Measurements from ENCODE around the gene DEXI.

DEXI gene

DNA sequence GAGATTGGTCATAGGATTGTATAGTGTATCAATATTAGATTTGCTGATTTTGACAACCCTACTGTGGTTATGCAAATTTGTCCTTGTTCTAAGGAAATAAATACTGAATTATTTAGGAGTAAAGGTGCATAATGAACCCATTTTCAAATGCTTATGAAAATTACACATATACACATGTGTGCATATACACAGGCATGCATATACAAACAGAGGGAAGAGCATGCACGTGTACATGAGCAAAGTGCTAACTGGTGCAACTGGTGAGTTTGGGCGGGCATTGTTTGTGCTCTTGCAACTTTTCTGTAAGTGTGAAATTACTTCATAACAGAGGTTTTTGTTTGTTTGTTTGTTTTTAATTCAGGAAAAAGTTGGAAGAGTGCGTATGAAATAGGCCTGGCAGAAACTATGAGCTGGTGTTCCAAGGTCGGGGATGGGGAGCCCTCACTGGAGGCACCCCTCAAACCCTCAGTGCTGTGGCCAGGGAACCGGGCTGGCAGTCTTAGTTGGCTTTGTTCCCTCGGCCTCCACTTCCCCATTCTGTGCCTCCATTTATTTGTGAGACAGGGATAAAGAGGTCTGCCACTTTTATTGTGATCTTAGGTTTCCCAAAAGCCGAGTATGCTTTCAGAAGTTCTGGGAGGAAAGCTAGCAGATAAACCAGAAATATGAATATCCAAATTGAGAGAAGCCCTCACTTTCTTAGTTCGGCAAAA is 5.8 kb downstream of the DEXI start:
- Histone ChIP-seq H3K36me3 (no peaks in the 10 kb centered on the region), H3K9me3 (no peaks in the 10 kb centered on the region), H3K27ac (peak overlapping the region; percentile 66), H3K4me1 (ENCODE audit: control insufficient read depth in 1 of 2, insufficient read depth in 1 of 2, low read depth in 1 of 2, low read length in 1 of 2) (peaks cover 39 to 69% of the 10 kb centered on the region in 2 experiments), H3K4me3 (ENCODE audit: low read depth in 1 of 2, low read length in 1 of 2) (no peak overlapping the region), H3K27me3 (peaks cover 4% of the 10 kb centered on the region)
- TF ChIP-seq, protein P1, sequence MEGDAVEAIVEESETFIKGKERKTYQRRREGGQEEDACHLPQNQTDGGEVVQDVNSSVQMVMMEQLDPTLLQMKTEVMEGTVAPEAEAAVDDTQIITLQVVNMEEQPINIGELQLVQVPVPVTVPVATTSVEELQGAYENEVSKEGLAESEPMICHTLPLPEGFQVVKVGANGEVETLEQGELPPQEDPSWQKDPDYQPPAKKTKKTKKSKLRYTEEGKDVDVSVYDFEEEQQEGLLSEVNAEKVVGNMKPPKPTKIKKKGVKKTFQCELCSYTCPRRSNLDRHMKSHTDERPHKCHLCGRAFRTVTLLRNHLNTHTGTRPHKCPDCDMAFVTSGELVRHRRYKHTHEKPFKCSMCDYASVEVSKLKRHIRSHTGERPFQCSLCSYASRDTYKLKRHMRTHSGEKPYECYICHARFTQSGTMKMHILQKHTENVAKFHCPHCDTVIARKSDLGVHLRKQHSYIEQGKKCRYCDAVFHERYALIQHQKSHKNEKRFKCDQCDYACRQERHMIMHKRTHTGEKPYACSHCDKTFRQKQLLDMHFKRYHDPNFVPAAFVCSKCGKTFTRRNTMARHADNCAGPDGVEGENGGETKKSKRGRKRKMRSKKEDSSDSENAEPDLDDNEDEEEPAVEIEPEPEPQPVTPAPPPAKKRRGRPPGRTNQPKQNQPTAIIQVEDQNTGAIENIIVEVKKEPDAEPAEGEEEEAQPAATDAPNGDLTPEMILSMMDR (IDR thresholded peaks at IDR 0.05): no peak

DNA sequence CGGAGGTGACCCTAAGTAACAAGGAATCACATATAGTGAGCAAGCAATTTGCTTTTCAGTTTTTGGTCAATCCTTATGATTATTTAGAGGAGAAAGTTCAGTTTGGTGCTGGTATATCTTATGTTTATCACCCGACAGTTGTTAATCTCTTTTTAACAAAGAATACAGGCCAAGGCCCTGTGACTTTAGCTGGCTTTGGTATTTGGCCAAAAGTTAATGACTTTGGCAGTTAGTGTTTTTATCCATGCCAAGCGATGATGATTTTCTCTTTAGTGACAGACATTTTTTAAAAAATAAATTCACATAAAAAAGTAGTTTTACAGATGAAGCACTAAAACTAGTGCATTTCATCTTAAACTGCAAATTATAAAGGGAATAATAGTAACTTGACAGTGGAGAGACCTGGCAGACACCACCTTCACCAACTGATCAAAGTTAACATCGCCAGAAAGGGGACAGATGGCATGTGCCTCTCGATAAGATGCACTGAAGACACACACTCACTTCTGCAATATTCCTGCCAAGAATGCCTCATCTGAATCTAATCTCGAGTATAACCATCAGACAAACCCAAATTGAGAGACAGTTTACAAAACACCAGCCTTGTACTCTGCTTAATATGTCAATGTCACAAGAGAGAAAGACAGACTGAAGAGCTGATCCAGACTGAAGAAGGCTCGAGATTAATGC is 6.9 kb downstream of the DEXI start:
- H3K9me3 ChIP-seq: no peaks in the 10 kb centered on the region
- H3K36me3 ChIP-seq: no peaks in the 10 kb centered on the region
- no peaks in the 10 kb centered on the region for H3K27me3 ChIP-seq
- TF ChIP-seq, protein P1 (IDR thresholded peaks at IDR 0.05): no peak
- no peak overlapping the region for H3K27ac ChIP-seq
- peaks cover 36 to 68% of the 10 kb centered on the region in 2 experiments for H3K4me1 ChIP-seq (ENCODE audit: control insufficient read depth in 1 of 2, insufficient read depth in 1 of 2, low read depth in 1 of 2, low read length in 1 of 2)
- H3K4me3 ChIP-seq (ENCODE audit: low read depth in 1 of 2, low read length in 1 of 2): no peak overlapping the region

DNA sequence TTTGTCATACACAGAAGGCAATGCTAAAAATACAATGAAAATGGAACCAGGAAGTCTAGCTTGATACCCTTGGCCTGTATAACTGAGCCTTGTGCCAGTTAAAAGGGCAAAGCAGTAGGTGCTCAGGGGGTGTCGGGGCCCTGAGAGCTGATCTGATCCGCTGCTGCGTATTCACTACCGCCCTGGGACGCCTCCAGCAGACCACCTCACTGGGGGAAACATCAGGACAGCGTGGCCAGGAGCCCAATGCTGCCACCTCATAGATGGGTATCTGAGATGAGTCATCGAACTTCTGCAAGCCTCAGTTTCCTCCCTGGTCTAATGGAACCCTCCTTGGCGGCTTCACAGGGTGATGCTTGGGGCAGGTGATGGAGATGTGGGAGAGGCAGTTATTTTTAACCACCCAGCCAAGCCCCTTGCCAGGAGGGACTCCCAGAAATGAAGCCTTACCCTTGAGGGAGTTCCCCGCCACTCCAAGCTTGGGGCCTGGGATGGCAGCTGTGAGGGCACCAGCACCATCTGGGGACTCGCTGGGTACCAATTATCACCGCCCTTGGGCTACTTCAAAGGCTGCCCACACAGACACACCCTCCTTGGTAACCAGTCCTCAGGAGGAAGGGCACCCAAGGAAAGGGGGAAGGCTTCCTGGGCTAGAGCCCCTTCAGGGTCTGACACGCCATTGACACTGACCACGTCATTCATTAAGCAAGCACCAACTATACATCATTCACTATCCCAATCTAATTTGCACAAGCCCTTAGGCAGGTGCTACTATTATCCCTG is 7.8 kb downstream of the DEXI start:
- H3K9me3 ChIP-seq: no peaks in the 10 kb centered on the region
- peaks cover 45 to 68% of the 10 kb centered on the region in 2 experiments for H3K4me1 ChIP-seq (ENCODE audit: control insufficient read depth in 1 of 2, insufficient read depth in 1 of 2, low read depth in 1 of 2, low read length in 1 of 2)
- TF ChIP-seq, protein P1 (IDR thresholded peaks at IDR 0.05): no peak
- H3K27ac ChIP-seq: no peak overlapping the region
- no peaks in the 10 kb centered on the region for H3K27me3 ChIP-seq
- H3K4me3 ChIP-seq (ENCODE audit: low read depth in 1 of 2, low read length in 1 of 2): no peak overlapping the region
- H3K36me3 ChIP-seq: no peaks in the 10 kb centered on the region

DNA sequence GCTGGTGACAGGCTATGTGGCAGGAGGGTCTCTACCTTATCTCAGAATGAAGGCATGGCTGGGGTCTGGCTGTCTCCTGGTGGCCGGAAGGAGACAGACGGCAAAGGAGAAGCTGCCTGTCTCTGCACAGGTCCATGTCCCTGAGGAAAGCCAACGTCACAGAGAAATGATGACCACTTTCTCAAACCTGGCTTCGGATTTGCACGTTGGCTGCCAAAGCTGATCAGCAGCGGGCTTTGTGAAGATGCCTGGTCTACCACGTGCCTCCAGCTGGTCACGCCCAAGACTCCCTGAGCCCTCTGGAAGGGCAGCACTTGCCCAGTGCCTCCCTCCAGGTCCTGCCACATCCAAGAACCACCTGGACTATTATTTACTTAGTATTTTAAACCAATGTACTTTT is 8.4 kb downstream of the DEXI start:
- H3K4me3 ChIP-seq (ENCODE audit: low read depth in 1 of 2, low read length in 1 of 2): no peak overlapping the region
- peaks cover 45 to 63% of the 10 kb centered on the region in 2 experiments for H3K4me1 ChIP-seq (ENCODE audit: control insufficient read depth in 1 of 2, insufficient read depth in 1 of 2, low read depth in 1 of 2, low read length in 1 of 2)
- H3K36me3 ChIP-seq: peaks cover 3% of the 10 kb centered on the region
- peak overlapping the region; percentile 35 for H3K27ac ChIP-seq
- TF ChIP-seq, protein P1 (IDR thresholded peaks at IDR 0.05): no peak
- no peaks in the 10 kb centered on the region for H3K27me3 ChIP-seq
- H3K9me3 ChIP-seq: no peaks in the 10 kb centered on the region

DNA sequence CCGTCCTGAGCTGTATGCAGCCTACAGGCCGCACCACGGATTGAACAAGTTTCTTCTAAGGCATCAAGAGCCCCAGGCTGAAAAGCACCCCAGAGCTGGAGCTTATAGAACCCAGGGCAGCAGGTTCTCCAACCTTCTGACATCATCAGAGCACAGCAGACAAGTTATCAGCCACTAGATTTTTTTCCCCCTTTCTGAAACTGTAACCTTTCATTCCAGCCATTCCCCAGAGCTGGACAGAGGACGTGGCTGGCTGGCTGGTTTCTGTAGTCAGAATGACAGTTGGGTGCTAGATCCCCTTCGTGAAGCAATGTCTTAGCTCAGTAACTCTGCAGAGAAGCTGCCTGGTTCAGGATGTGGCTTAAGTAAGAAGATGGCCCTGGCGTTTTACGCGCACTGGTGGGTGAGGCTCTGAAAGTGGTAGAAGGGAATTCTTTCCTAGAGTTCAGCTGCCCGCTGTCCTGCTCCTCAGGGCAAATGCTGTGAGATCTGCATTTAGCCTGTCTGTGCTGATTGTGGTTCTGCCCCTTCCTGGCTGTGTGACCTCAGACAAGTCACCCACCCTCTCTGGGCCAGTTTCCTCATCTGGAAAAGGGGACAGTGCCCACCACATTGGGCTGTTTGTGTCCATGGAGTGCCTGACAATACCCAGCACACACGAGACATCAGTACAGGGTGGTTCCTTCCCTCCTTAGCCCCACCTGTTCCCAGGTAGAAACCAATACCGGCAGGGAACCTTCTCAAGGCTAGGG is 9.1 kb downstream of the DEXI start:
- TF ChIP-seq, protein P1 (IDR thresholded peaks at IDR 0.05): no peak
- Histone ChIP-seq H3K27ac (peak overlapping the region; percentile 35), H3K36me3 (peaks cover 9% of the 10 kb centered on the region), H3K9me3 (no peaks in the 10 kb centered on the region), H3K4me3 (ENCODE audit: low read depth in 1 of 2, low read length in 1 of 2) (no peak overlapping the region), H3K4me1 (ENCODE audit: control insufficient read depth in 1 of 2, insufficient read depth in 1 of 2, low read depth in 1 of 2, low read length in 1 of 2) (peaks cover 38 to 56% of the 10 kb centered on the region in 2 experiments), H3K27me3 (no peaks in the 10 kb centered on the region)

All from neutrophil (primary cell).